HepG2 (cell line): ENCODE measurements around the gene PITHD1. TPM values are rescaled to one million over a fixed set of nuclear protein-coding genes. Genes with fewer than 3 reads are reported as not detected.
A peak's percentile ranks its signal among the peaks of the same experiment; 100 is the strongest.

Source experiments
- ATAC-seq: fragments of 200-7000 bp; cut with Tn5 transposase; 3 replicates; pipeline ENCODE4 v1.9.1; 2020; ENCODE audit warnings: mild to moderate bottlenecking, moderate library complexity
- BruUV-seq: library from RNA; stranded (reverse); fragments of 400-500 nt; replicated peaks from 2 replicates; lab custom pipeline; 2021; lab: Mats Ljungman, UMichigan
- CTCF ChIA-PET: fragments of 300-600 bp; formaldehyde crosslinking; extraction: SDS; loops from one replicate; lab custom pipeline; 2021; ENCODE audit warnings: low total read pairs, inconsistent platforms, low intra/inter-chr PET ratio; lab: Yijun Ruan, JAX
- POLR2A ChIA-PET: fragments of 350-600 bp; sonication (Branson Sonifier 250); formaldehyde crosslinking; loops from one replicate; lab custom pipeline; 2020; ENCODE audit warnings: antibody characterized with exemption, inconsistent platforms; lab: Yijun Ruan, JAX
- DNase-seq: peaks from one replicate; pipeline ENCODE4 v3.0.0-alpha.2; 2015; ENCODE audit warnings: low spot score
- FAIRE-seq: peaks from 3 replicates; lab custom pipeline; 2011; peaks lifted over from hg19 to GRCh38; lab: Jason Lieb, UNC
- H2AFZ ChIP-seq: one replicate; pipeline ENCODE4 v1.6.1; 2011; ENCODE audit warnings: low read length, inconsistent platforms
- H3K27ac ChIP-seq: fragments of 300-600 bp; 3 replicates; pipeline ENCODE4 v1.8.0; 2011; ENCODE audit warnings: mixed run types, mild to moderate bottlenecking, mixed read lengths, low read length, inconsistent platforms; ENCODE audit not compliant: insufficient read depth; ENCODE audit errors: extremely low read length
- H3K27me3 ChIP-seq, 2 experiments: fragments of 200-600 bp in 1 of 2; 2 replicates in 1 of 2; 3 replicates in 1 of 2; pipeline versions ENCODE4 v1.6.0 to v1.8.0; 2011; ENCODE audit warnings: low read length in 2 of 2, mild to moderate bottlenecking in 2 of 2, moderate library complexity in 2 of 2, inconsistent platforms in 1 of 2; ENCODE audit not compliant: insufficient read depth in 2 of 2, control insufficient read depth in 1 of 2
- H3K36me3 ChIP-seq, 2 experiments: fragments of 200-600 bp in 1 of 2; replicated peaks in 1 of 2; 2 replicates in 1 of 2; 3 replicates in 1 of 2; pipeline versions ENCODE4 v1.5.1 to v1.8.0; 2011; ENCODE audit warnings: low read length in 2 of 2, inconsistent platforms in 1 of 2; ENCODE audit not compliant: insufficient read depth in 2 of 2, control insufficient read depth in 1 of 2
- H3K4me1 ChIP-seq: 2 replicates; pipeline ENCODE4 v1.5.1; 2012; ENCODE audit warnings: low read length, inconsistent platforms; ENCODE audit not compliant: insufficient read depth
- H3K4me2 ChIP-seq: 2 replicates; pipeline ENCODE4 v1.6.0; 2011; ENCODE audit warnings: low read depth, low read length, inconsistent platforms
- H3K4me3 ChIP-seq, 3 experiments: fragments of 200-600 bp in 1 of 3; sonication (generic), shearing (Covaris generic) in 1 of 3; replicated peaks in 1 of 3; 2 replicates each; pipeline ENCODE4 v1.5.1; 2011 to 2016; ENCODE audit warnings: low read length in 3 of 3, inconsistent platforms in 2 of 3, low read depth in 2 of 3, mild to moderate bottlenecking in 2 of 3, control low read depth in 1 of 3, mixed read lengths in 1 of 3; ENCODE audit not compliant: insufficient read depth in 1 of 3
- H3K79me2 ChIP-seq: one replicate; pipeline ENCODE4 v1.6.1; 2011; ENCODE audit warnings: low read length, inconsistent platforms; ENCODE audit not compliant: insufficient read depth
- H3K9ac ChIP-seq: 2 replicates; pipeline ENCODE4 v1.6.0; 2011; ENCODE audit warnings: mild to moderate bottlenecking, low read depth, low read length, inconsistent platforms; ENCODE audit not compliant: insufficient read depth
- H3K9me3 ChIP-seq: 2 replicates; pipeline ENCODE4 v1.5.1; 2012; ENCODE audit warnings: mild to moderate bottlenecking, low read length
- H4K20me1 ChIP-seq: 2 replicates; pipeline ENCODE4 v1.6.0; 2011; ENCODE audit warnings: inconsistent platforms, mild to moderate bottlenecking, low read length, moderate library complexity; ENCODE audit not compliant: insufficient read depth
- BATF2 ChIP-seq: sonication (generic); formaldehyde crosslinking; IDR thresholded peaks from 2 replicates; pipeline ENCODE4 v1.8.0; 2022; ENCODE audit warnings: mild to moderate bottlenecking, missing genetic modification reagents, moderate library complexity
- FOSL2 ChIP-seq: sonication (generic); formaldehyde crosslinking; IDR thresholded peaks from 2 replicates; pipeline ENCODE4 v1.4.0; 2020; ENCODE audit warnings: missing genetic modification reagents
- FOXP4 ChIP-seq: sonication (generic); formaldehyde crosslinking; IDR thresholded peaks from 2 replicates; pipeline ENCODE4 v1.4.0; 2020; ENCODE audit warnings: missing genetic modification reagents
- MNT ChIP-seq: fragments of 450-650 bp; IDR thresholded peaks from 2 replicates; pipeline ENCODE4 v1.6.1; 2016
- MZF1 ChIP-seq: sonication (generic); formaldehyde crosslinking; IDR thresholded peaks from 2 replicates; pipeline ENCODE4 v1.8.1; 2023; ENCODE audit warnings: mild to moderate bottlenecking, missing genetic modification reagents, borderline replicate concordance
- NFIC ChIP-seq: IDR thresholded peaks from 2 replicates; pipeline ENCODE4 v1.6.1; 2012; ENCODE audit warnings: mild to moderate bottlenecking, low read length, inconsistent platforms
- RXRA ChIP-seq: sonication (generic); formaldehyde crosslinking; IDR thresholded peaks from 2 replicates; pipeline ENCODE4 v1.5.1; 2020; ENCODE audit warnings: missing genetic modification reagents
- ZNF251 ChIP-seq: sonication (generic); formaldehyde crosslinking; IDR thresholded peaks from 2 replicates; pipeline ENCODE4 v1.9.0; 2021; ENCODE audit warnings: mild to moderate bottlenecking, missing genetic modification reagents
- ZNF687 ChIP-seq: sonication (generic); formaldehyde crosslinking; IDR thresholded peaks from 2 replicates; pipeline ENCODE4 v1.5.1; 2020; ENCODE audit warnings: mild to moderate bottlenecking, missing genetic modification reagents, moderate library complexity
- ZNF792 ChIP-seq: IDR thresholded peaks from 2 replicates; pipeline ENCODE4 v1.6.1; 2016
- ZSCAN31 ChIP-seq: sonication (generic); formaldehyde crosslinking; IDR thresholded peaks from 2 replicates; pipeline ENCODE4 v1.5.0; 2020; ENCODE audit warnings: low read depth, mild to moderate bottlenecking, missing genetic modification reagents
- WGBS: methylation state at CpG from one replicate; pipeline ENCODE4 v1.1.6; 2017; ENCODE audit warnings: low lambda C conversion rate; 5-methylcytosine and 5-hydroxymethylcytosine counted together
- in situ Hi-C: cut with HindIII; loops from 2 replicates; pipeline ENCODE4 v1.10.0; 2017; ENCODE audit warnings: low pct_unique_long_range_greater_than_20kb; ENCODE audit not compliant: extremely low pct_ligation_motif_present
- intact Hi-C: fragments of 100-400 bp; cut with micrococcal nuclease; formaldehyde crosslinking; loops from one replicate; pipeline ENCODE4 v1.10.0; 2022; ENCODE audit not compliant: unreplicated experiment
- polyA plus RNA-seq, 8 experiments: library from polyadenylated mRNA; depleted of rRNA in 3 of 8; stranded (reverse) in 7 of 8; unstranded in 1 of 8; fragments of >200 nt; fragmentation: Illumina TruSeq in 4 of 8; extraction: Trizol in 4 of 8; gene quantifications; 2 replicates each; pipeline versions ENCODE4 v1.2.1 to v1.2.3, GENCODE V29; 2011 to 2016; ENCODE audit warnings: low read depth in 4 of 8, missing spikeins in 1 of 8, mixed read lengths in 1 of 8; ENCODE audit not compliant: insufficient read depth in 1 of 8
- total RNA-seq, 5 experiments: library from RNA; depleted of rRNA; stranded (reverse); fragments of >200 nt; fragmentation: Illumina TruSeq; extraction: Trizol; gene quantifications; 2 replicates each; pipeline ENCODE4 v1.2.3, GENCODE V29; 2016; ENCODE audit warnings: low read depth in 1 of 5

The PITHD1 gene
- total and polyA plus RNA-seq, 2 of the 13 experiments (the other 11 are each of a cell fraction or from before 2014, with no cell fraction given), result 28.0 to 37.3 TPM

GRCh38 chr1:23756676-23757075 lies 21.5 kb upstream of the PITHD1 start:
- Histone ChIP-seq H2AFZ (no peak overlapping the region), H4K20me1 (no peaks in the 10 kb centered on the region; the same call in 1 of the 2 replicates), H3K4me1 (peaks cover 19% of the 10 kb centered on the region), H3K79me2 (no peaks in the 10 kb centered on the region), H3K4me2 (no peak overlapping the region), H3K27me3 (no peaks in the 10 kb centered on the region), H3K4me3 (no peak overlapping the region), H3K9me3 (no peaks in the 10 kb centered on the region), H3K9ac (no peak overlapping the region), H3K36me3 (peaks cover 56 to 96% of the 10 kb centered on the region in 2 experiments), H3K27ac (no peak overlapping the region)
- FAIRE-seq, result no peak
- ChIA-PET POLR2A (no interaction called here), CTCF (no interaction called here)
- no peak for TF ChIP-seq MZF1 (CRISPR knock-in tag)
- TF ChIP-seq ZSCAN31 (CRISPR knock-in tag), result no peak
- peak; percentile 85 for TF ChIP-seq FOSL2 (CRISPR knock-in tag)
- 100% methylated on average over 2 of the region's 3 CpGs for WGBS
- no peak for DNase-seq
- intact Hi-C loops (no loop called here), in situ Hi-C loops (no loop called here)
- peak; percentile 73 for ATAC-seq
- no TSS peak for BruUV-seq

DNA sequence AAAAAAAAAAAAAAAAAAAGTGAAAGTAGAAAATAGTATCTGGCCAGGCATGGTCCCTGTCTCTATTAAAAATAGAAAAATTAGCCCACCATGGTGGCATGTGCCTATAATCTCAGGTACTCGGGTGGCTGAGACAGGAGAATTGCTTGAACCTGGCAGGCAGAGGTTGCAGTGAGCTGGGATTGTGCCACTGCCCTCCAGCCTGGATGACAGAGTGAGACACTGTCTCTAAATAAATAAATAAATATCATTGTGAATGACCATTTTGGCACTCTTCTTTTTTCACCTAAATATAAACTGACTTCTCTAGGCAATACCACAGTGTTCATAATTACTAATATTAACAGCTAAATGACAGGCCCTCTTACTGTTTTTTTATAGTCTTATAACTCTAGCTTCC lies 20.4 kb upstream of the PITHD1 start:
- ATAC-seq, result no peak
- no peak overlapping the region for H3K4me2 ChIP-seq
- H3K27me3 ChIP-seq, result no peaks in the 10 kb centered on the region
- BruUV-seq, result no TSS peak
- no peak overlapping the region for H3K9ac ChIP-seq
- POLR2A ChIA-PET, result interaction anchor here (0.9 kb wide), 1 partner anchor 15 kb away, joined by 5 read pairs; the partner anchor contains the start of gene ELOA
- intact Hi-C loops (no loop called here), in situ Hi-C loops (no loop called here)
- H3K4me1 ChIP-seq, result peaks cover 10% of the 10 kb centered on the region
- H3K4me3 ChIP-seq, result no peak overlapping the region
- 92% methylated on average over 1 of the region's 1 CpG for WGBS
- no peaks in the 10 kb centered on the region for H3K9me3 ChIP-seq
- no peaks in the 10 kb centered on the region for H3K79me2 ChIP-seq
- DNase-seq, result no peak
- H3K27ac ChIP-seq, result no peak overlapping the region
- CTCF ChIA-PET, result no interaction called here
- no peak for FAIRE-seq
- H3K36me3 ChIP-seq, result peaks cover 50 to 84% of the 10 kb centered on the region in 2 experiments
- no peak overlapping the region for H2AFZ ChIP-seq
- no peaks in the 10 kb centered on the region for H4K20me1 ChIP-seq
- TF ChIP-seq BATF2 (CRISPR knock-in tag) (no peak), NFIC (no peak), ZNF251 (CRISPR knock-in tag) (no peak), MNT (no peak), FOXP4 (CRISPR knock-in tag) (no peak), ZNF792 (no peak), RXRA (CRISPR knock-in tag) (no peak), ZNF687 (CRISPR knock-in tag) (no peak)
